ENCODE data around the gene HOXA13. TPM values are rescaled to one million over a fixed set of nuclear protein-coding genes. Genes with fewer than 3 reads are reported as not detected.
A peak's percentile ranks its signal among the peaks of the same experiment; 100 is the strongest.

The HOXA13 gene
- polyA plus RNA-seq, 1 experiment, result 4.6 TPM

DNA sequence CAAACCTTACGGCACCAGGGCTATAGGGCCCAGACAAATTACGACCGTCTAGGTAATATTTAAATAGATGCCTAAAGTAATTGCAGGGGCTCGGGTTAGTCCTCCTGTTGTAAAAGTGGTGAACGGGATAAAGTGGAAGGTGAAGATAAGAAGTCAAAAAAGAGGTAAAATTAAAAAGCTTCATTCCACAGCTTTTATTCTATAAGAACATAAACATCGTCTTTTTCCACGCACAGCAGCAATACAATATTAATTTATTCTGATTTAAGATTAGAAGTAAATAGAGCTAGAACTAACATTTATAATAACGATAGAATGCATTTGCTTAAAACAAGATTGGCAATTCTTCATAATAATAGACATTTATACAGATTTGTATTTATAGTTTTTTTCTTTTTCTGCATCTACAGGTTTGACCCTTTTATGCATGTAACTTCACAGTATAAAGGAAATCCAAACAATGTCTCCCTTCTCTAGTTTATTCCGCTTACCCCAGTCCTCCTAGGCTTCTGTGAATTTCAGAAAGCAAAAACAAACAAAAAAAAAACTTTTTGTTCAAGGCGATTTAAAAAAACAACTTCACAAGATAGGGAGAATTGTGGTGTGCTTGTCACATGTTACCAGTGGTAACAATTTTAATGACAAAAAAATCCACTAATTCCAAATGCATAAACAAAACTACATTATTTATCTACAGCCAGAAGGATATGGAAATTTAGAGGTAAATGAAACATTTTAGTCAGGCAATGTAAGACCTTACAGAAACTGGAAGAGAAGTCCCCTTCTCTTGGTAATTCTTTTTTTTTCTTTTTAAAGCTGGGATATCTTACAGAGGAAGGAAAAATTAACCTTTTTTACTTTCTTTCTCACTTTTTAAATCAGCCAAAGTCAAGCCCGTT lies 29.2 kb downstream of the HOXA13 start:
- POLR2A ChIA-PET, result interaction anchor here (0.5 kb wide), 1 partner anchor 176 kb away, joined by 3 read pairs; no protein-coding TSS in a partner anchor
- CTCF ChIA-PET, result interaction anchor here (1.4 to 16.1 kb wide), 4 partner anchors 9 to 24 kb away, joined by 3 to 187 read pairs (median 28); partner anchors contain the start of gene HOXA11
- Histone ChIP-seq H3K27me3 (ENCODE audit: control insufficient read depth, insufficient read depth, low read length) (no peaks in the 10 kb centered on the region), H3K36me3 (ENCODE audit: control insufficient read depth, insufficient read depth, low read length) (peaks cover 13% of the 10 kb centered on the region), H3K4me3 (ENCODE audit: low read depth, low read length) (peak overlapping the region; percentile 72)
- TF ChIP-seq, protein P1, sequence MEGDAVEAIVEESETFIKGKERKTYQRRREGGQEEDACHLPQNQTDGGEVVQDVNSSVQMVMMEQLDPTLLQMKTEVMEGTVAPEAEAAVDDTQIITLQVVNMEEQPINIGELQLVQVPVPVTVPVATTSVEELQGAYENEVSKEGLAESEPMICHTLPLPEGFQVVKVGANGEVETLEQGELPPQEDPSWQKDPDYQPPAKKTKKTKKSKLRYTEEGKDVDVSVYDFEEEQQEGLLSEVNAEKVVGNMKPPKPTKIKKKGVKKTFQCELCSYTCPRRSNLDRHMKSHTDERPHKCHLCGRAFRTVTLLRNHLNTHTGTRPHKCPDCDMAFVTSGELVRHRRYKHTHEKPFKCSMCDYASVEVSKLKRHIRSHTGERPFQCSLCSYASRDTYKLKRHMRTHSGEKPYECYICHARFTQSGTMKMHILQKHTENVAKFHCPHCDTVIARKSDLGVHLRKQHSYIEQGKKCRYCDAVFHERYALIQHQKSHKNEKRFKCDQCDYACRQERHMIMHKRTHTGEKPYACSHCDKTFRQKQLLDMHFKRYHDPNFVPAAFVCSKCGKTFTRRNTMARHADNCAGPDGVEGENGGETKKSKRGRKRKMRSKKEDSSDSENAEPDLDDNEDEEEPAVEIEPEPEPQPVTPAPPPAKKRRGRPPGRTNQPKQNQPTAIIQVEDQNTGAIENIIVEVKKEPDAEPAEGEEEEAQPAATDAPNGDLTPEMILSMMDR (IDR thresholded peaks at IDR 0.05; ENCODE audit: insufficient read depth, low read depth, low read length), result no peak
- no peak for DNase-seq (ENCODE audit: low read depth)

DNA sequence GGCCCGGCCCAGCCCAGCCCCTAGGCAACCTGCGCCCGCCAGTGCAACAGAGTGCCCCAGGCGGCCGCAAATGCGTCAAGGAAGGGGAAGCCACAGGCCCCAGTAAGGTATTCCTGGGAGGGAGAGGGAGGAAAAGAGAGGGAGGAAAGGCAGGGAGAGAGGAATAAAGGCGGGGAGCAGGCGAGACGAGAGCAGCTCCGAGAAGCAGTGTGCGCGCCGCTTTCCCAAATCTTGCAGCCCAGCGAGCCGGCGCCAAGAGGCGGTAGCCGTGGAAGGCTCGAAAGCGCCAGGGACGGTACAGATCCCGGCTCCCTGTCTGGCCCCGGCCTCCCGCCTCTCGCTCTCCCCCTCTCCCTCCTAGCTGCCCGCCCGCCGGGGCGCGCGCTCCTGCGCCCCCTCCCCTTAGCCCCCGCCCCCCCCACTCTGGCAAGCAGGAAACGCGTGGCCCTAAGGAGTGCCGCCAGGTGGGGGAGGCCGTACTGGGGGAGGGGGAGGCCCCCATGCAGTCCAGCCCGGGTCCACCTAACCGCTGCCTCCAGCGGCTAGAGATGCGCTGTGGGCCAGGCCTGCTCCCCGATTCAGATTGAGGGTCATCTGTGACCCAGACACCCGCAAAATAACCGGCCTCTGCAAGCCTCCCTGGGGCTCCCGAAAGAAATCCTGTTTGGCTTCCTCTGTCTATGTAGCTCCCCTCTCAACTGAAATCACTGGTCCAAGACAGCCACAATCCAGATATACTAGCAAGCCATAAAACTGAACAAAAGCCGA lies 30.0 kb downstream of the HOXA13 start:
- no peak for DNase-seq (ENCODE audit: low read depth)
- POLR2A ChIA-PET, result no interaction called here
- Histone ChIP-seq H3K36me3 (ENCODE audit: control insufficient read depth, insufficient read depth, low read length) (peaks cover 12% of the 10 kb centered on the region), H3K4me3 (ENCODE audit: low read depth, low read length) (peak overlapping the region; percentile 72), H3K27me3 (ENCODE audit: control insufficient read depth, insufficient read depth, low read length) (no peaks in the 10 kb centered on the region)
- CTCF ChIA-PET, result interaction anchor here (4.6 to 16.1 kb wide), 3 partner anchors 9 to 18 kb away, joined by 23 to 187 read pairs (median 34); partner anchors contain the start of gene HOXA11
- TF ChIP-seq, protein P1 (IDR thresholded peaks at IDR 0.05; ENCODE audit: insufficient read depth, low read depth, low read length), result no peak

DNA sequence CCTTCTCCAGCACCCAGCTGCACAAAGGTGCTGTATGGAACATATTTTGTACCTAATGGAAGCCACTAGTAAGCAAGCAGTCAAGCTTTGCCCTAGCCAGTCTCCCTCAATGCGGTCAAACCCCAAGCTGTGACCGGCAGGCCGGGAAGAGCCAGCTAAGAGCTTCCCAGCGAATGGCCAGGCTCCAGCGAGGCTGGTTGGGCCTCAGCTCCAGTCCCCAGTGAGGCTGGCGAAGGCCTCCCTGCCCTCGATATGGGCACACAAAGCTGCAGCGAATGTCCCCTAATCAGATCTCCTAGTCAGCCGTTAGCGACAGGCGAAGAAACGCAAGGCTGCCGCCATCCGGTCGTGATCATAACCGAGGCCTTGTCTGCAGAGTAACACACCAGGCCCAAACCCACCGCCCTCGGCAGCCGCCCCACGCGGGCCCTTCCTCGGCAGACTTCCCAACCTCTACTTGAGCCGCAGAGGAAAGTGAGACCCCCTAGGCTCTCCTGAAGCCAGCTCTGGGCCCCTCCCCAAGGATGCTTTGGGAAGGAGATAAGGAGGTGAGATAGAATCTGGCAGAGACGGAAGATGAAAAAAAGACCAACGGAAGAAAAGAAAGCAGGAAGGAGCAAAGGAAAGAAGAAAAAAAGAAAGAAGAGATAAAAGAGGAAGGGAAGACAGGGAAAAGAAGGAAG lies 31.5 kb downstream of the HOXA13 start:
- CTCF ChIA-PET, result interaction anchor here (1.2 to 16.1 kb wide), 5 partner anchors 11 to 27 kb away, joined by 4 to 187 read pairs (median 7); partner anchors contain the start of genes HOXA11 and HOXA5
- peaks cover 21% of the 10 kb centered on the region for H3K36me3 ChIP-seq (ENCODE audit: control insufficient read depth, insufficient read depth, low read length)
- TF ChIP-seq, protein P1 (IDR thresholded peaks at IDR 0.05; ENCODE audit: insufficient read depth, low read depth, low read length), result peak; percentile 22
- POLR2A ChIA-PET, result interaction anchor here (0.7 to 1.1 kb wide), 3 partner anchors 9 to 31 kb away, joined by 4 to 11 read pairs (median 5); partner anchors contain the start of gene HOXA13
- no peaks in the 10 kb centered on the region for H3K27me3 ChIP-seq (ENCODE audit: control insufficient read depth, insufficient read depth, low read length)
- DNase-seq (ENCODE audit: low read depth), result no peak
- H3K4me3 ChIP-seq (ENCODE audit: low read depth, low read length), result peak overlapping the region; percentile 72

- TF ChIP-seq, protein P1 (IDR thresholded peaks at IDR 0.05; ENCODE audit: insufficient read depth, low read depth, low read length), result no peak
- no peak for DNase-seq (ENCODE audit: low read depth)
- Histone ChIP-seq H3K36me3 (ENCODE audit: control insufficient read depth, insufficient read depth, low read length) (peaks cover 21% of the 10 kb centered on the region), H3K4me3 (ENCODE audit: low read depth, low read length) (peak overlapping the region; percentile 72), H3K27me3 (ENCODE audit: control insufficient read depth, insufficient read depth, low read length) (no peaks in the 10 kb centered on the region)
- ChIA-PET CTCF (interaction anchor here (1.4 to 16.1 kb wide), 4 partner anchors 12 to 24 kb away, joined by 4 to 187 read pairs (median 20); partner anchors contain the start of genes HOXA11 and HOXA5), POLR2A (interaction anchor here (1.1 kb wide), 2 partner anchors 9 to 32 kb away, joined by 4 to 5 read pairs; partner anchors contain the start of gene HOXA13)
Observed at GRCh38 chr7:27167916-27168264, 32.0 kb downstream of the HOXA13 start.

Measured in BJ (cell line).